NT2/D1 (cell line): ENCODE measurements around the gene GLIS2.

Experiments
- SUZ12 ChIP-seq: IDR thresholded peaks from 2 replicates; pipeline ENCODE4 v1.6.1; 2011; ENCODE audit not compliant: insufficient read length, insufficient read depth; ENCODE audit errors: extremely low read depth
- YY1 ChIP-seq: IDR thresholded peaks from 2 replicates; pipeline ENCODE4 v1.6.1; 2011; ENCODE audit not compliant: insufficient read length, insufficient read depth
- ZNF274 ChIP-seq: IDR thresholded peaks from 2 replicates; pipeline ENCODE4 v1.6.1; 2011; ENCODE audit warnings: mild to moderate bottlenecking, low read depth, low read length

DNA sequence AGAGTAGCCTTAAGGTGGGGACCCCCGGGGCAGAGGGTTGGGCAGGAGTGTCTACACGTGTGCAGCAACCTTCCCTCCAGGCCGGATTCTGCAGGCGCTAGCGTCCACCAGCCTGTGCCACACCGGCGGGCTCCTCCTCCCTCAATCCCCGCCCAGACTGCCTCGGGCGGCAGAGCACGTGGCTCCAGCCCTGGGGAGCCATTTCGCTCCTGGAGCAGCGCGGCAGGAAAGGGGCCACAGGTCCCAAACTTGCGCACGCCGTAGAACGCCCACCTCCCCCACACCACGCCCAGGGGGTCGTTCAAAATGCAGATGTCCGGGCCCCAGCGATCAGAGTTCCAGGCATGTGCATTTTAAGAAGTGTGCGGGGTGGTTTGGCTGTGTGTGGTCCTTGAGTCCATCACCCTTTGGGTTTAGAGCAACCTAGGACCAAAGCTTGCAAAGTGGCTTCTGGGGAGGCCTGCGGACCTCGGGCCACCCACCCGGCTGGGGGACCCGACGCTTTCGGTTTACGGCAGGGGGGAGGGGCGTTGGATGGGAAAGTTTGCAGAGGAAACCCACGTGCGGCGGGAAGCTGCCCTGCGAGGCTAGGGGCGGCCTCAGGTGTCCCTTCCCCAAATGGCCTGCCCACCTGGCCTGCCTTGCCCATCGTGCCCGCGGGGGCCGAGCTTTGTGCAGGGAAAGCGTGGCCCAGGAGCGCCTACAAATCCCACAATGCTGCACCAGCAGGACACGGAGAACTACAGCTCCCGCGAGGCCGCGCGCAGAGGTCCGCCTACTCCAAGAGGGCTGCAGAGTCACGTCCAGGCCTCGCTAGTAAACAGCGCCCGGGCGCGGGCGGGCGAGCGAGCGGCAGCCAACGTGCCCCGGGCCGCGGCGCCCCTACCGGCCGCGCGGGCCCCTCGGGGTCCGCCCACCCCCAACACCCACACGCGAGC lies 44.4 kb upstream of the GLIS2 start:
- TF ChIP-seq ZNF274 (no peak), SUZ12 (no peak), YY1 (peak; percentile 48)
